WI38 (cell line): ENCODE measurements around the gene C1QTNF9B.

ENCODE experiments used
- H3K4me3 ChIP-seq: 2 replicates; pipeline ENCODE4 v1.5.1; 2011; ENCODE audit warnings: low read depth, mild to moderate bottlenecking, control low read depth, low read length
- CTCF ChIP-seq: IDR thresholded peaks from 2 replicates; pipeline ENCODE4 v1.5.1; 2012; ENCODE audit warnings: low read depth, mild to moderate bottlenecking, control low read depth, low read length

The C1QTNF9B gene

GRCh38 chr13:23851106-23851505 is 46.2 kb downstream of the C1QTNF9B start:
- H3K4me3 ChIP-seq, result no peak overlapping the region
- TF ChIP-seq CTCF, result no peak

- H3K4me3 ChIP-seq, result no peak overlapping the region
- TF ChIP-seq CTCF, result no peak
Measured at GRCh38 chr13:23850134-23850533, 47.2 kb downstream of the C1QTNF9B start.

GRCh38 chr13:23849670-23850069 is 47.6 kb downstream of the C1QTNF9B start:
- H3K4me3 ChIP-seq, result no peak overlapping the region
- no peak for TF ChIP-seq CTCF

GRCh38 chr13:23848646-23849141 is 48.6 kb downstream of the C1QTNF9B start:
- H3K4me3 ChIP-seq, result no peak overlapping the region
- no peak for TF ChIP-seq CTCF

- TF ChIP-seq CTCF, result no peak
- H3K4me3 ChIP-seq, result no peak overlapping the region
Measured at GRCh38 chr13:23848019-23848418, 49.3 kb downstream of the C1QTNF9B start.

- no peak overlapping the region for H3K4me3 ChIP-seq
- TF ChIP-seq CTCF, result no peak
Measured at GRCh38 chr13:23847497-23847896, 49.8 kb downstream of the C1QTNF9B start.

GRCh38 chr13:23845105-23845725 is 52.1 kb downstream of the C1QTNF9B start:
- TF ChIP-seq CTCF, result no peak
- H3K4me3 ChIP-seq, result no peak overlapping the region
